ENCODE measurements around the gene UBTF. TPM values are rescaled to one million over a fixed set of nuclear protein-coding genes. Genes with fewer than 3 reads are reported as not detected.
A peak's percentile ranks its signal among the peaks of the same experiment; 100 is the strongest.

The UBTF gene
- total and polyA plus RNA-seq, 9 of the 15 experiments (the other 6 are each of a cell fraction or from before 2014, with no cell fraction given), result 1.2 to 113 (median 83.6) TPM

GRCh38 chr17:44219108-44219615, 313 bp downstream of the UBTF start (continued):
- no peak for TF ChIP-seq TSHZ1 (CRISPR knock-in tag; IDR thresholded peaks at IDR 0.05)
- TF ChIP-seq SRSF1 (IDR thresholded peaks at IDR 0.05; ENCODE audit: low read depth, low read length), result no peak
- no peak for TF ChIP-seq PTRF (tag; IDR thresholded peaks at IDR 0.05)
- no peak for TF ChIP-seq ZNF3 (CRISPR knock-in tag; IDR thresholded peaks at IDR 0.05)
- TF ChIP-seq ESRRA (IDR thresholded peaks at IDR 0.05; ENCODE audit: borderline replicate concordance, low read depth), result no peak
- TF ChIP-seq CBX2 (IDR thresholded peaks at IDR 0.05; ENCODE audit: insufficient read depth, low read length, poor library complexity, severe bottlenecking), result no peak
- TF ChIP-seq BRD9 (IDR thresholded peaks at IDR 0.05; ENCODE audit: low read depth, partially characterized antibody), result no peak
- TF ChIP-seq, protein P1, sequence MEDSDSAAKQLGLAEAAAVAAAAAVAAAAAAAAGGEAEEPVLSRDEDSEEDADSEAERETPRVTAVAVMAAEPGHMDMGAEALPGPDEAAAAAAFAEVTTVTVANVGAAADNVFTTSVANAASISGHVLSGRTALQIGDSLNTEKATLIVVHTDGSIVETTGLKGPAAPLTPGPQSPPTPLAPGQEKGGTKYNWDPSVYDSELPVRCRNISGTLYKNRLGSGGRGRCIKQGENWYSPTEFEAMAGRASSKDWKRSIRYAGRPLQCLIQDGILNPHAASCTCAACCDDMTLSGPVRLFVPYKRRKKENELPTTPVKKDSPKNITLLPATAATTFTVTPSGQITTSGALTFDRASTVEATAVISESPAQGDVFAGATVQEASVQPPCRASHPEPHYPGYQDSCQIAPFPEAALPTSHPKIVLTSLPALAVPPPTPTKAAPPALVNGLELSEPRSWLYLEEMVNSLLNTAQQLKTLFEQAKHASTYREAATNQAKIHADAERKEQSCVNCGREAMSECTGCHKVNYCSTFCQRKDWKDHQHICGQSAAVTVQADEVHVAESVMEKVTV (CRISPR knock-in tag; IDR thresholded peaks at IDR 0.05), result no peak
- TF ChIP-seq SMAD2 (IDR thresholded peaks at IDR 0.05; ENCODE audit: low read depth, low read length), result no peak
- peak; percentile 97 for TF ChIP-seq CHD1 (IDR thresholded peaks at IDR 0.05; ENCODE audit: low read length)
- TF ChIP-seq NR1H2 (CRISPR knock-in tag; IDR thresholded peaks at IDR 0.05), result no peak
- TF ChIP-seq MEF2D (tag; conservative IDR thresholded peaks at IDR 0.05; ENCODE audit: low read depth), result no peak
- no peak for TF ChIP-seq RCOR1 (IDR thresholded peaks at IDR 0.05; ENCODE audit: borderline replicate concordance in 1 of 2, low read depth in 2 of 2, low read length in 2 of 2)
- TF ChIP-seq TEAD2 (tag; IDR thresholded peaks at IDR 0.05), result no peak
- TF ChIP-seq ARID3A (IDR thresholded peaks at IDR 0.05; ENCODE audit: borderline replicate concordance, low read depth, low read length), result no peak
- TF ChIP-seq ZKSCAN8 (CRISPR knock-in tag; IDR thresholded peaks at IDR 0.05), result no peak
- no peak for TF ChIP-seq PML (IDR thresholded peaks at IDR 0.05; ENCODE audit: low read length)
- TF ChIP-seq, protein P2, sequence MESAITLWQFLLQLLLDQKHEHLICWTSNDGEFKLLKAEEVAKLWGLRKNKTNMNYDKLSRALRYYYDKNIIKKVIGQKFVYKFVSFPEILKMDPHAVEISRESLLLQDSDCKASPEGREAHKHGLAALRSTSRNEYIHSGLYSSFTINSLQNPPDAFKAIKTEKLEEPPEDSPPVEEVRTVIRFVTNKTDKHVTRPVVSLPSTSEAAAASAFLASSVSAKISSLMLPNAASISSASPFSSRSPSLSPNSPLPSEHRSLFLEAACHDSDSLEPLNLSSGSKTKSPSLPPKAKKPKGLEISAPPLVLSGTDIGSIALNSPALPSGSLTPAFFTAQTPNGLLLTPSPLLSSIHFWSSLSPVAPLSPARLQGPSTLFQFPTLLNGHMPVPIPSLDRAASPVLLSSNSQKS (CRISPR knock-in tag; IDR thresholded peaks at IDR 0.05), result no peak
- no peak for TF ChIP-seq ILK (tag; IDR thresholded peaks at IDR 0.05; ENCODE audit: borderline replicate concordance, low read depth)
- TF ChIP-seq CXXC5 (CRISPR knock-in tag; IDR thresholded peaks at IDR 0.05), result peak; percentile 72
- no peak for TF ChIP-seq CBFA2T2 (conservative IDR thresholded peaks at IDR 0.05)

Measured in K562 (cell line).